ENCODE measurements around the gene CRYBG2.
"Not testable (repeated sequence)": the region's sequence is repeated elsewhere in the genome, so short reads cannot be mapped to it uniquely, and the experiment has no call there.

The CRYBG2 gene

DNA sequence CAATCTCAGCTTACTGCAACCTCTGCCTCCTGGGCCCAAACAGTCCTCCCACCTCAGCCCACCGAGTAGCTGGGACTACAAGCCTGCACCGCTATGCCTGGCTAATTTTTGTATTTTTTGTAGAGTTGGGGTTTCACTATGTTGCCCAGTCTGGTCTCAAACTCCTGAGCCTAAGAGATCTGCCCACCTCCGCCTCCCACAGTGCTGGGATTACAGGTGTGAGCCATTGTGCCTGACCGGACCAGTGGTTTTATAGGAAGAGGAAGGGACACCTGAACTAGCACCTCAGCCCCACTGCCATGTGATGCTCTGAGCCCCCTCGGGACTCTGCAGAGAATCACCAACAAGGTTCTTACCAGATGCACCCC is 4.1 kb downstream of the CRYBG2 start:
- DNase-seq: no peak

DNA sequence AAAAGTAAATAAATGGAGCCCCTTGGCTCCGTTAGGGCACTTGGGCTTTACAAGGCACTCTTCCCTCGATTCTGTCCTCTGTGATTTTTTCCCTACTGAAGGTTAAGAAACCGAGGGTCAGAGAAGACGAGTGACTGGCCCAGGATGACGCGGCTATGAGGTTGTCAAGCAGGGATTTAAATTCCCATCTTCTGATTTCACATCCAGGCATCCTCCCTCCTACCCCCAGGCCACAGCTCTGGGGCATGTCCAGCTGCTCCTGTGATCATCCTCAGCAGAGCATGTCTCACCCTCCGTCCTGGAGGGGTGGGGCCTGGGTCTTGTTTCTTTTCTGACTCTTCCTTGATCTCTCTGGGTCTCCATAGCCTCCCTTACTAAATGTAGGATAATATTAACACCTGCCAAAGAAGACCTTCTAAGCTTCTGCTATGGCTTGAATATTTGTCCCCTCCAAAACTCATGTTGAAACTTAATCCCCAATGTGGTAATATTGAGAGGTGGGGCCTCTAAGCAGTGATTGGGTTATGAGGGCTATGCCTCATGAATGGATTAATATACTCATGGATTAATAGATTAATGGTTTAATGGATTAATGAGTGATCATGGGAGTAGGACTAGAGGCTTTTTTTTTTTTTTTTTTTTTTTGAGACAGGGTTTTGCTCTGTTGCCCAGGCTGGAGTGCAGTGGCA is 4.6 kb downstream of the CRYBG2 start:
- DNase-seq: no peak

DNA sequence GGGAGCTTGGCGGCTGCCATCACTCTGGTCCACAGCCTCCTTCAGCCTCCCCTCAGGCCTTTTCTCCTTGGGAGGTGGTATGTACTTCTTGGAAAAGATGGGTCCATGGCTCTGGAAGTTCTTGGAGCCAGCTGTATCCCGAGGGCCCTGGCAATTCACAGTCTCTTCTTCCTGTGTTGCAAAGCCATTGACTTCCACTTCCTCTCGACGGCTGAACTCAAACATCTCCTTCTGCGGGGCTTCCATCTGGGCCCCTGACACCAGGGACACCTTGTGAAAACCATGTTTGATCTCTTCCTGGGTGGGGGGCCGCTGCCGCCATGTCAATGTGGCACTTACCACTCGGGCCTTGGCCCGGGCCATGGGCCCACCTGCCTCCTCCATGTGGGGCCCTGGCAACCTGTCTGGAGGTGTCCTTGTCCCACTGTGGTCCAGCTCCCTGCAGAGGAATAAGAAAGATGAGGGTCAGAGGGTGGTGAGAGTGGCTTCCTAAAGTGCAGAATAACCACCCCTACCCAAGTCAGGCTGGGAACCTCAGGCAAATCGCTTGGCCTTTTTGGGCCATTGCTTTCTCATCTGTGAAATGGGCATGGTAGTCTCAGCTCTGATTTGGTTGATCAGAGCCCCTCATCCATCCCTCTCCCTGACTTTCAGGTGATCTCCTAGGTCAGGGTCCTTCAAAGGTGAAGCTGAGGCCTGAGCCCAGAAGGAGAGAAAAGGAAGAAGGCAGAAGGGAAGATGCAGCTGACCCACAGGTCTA is 7.5 kb downstream of the CRYBG2 start:
- no peak for DNase-seq

DNA sequence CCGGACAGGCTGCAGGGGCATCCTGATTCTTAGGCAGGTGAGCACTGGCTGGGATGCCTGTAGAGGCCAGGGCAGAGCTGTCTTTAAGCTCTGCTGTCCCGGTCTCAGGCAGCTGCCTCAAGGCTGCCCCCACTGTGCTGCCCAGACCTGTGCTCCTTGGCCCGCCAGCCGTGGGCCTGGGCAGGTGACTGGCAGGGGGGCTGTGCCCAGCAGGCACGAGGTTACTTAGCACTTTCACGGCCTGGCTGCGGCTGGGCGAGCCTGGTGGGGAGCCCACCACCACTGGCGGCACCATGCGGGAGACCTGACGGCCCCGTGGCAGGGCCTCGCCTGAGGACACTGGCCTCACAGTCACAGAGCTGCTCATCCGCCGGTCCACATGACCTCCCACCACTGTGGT is 8.2 kb downstream of the CRYBG2 start:
- no peak for DNase-seq

DNA sequence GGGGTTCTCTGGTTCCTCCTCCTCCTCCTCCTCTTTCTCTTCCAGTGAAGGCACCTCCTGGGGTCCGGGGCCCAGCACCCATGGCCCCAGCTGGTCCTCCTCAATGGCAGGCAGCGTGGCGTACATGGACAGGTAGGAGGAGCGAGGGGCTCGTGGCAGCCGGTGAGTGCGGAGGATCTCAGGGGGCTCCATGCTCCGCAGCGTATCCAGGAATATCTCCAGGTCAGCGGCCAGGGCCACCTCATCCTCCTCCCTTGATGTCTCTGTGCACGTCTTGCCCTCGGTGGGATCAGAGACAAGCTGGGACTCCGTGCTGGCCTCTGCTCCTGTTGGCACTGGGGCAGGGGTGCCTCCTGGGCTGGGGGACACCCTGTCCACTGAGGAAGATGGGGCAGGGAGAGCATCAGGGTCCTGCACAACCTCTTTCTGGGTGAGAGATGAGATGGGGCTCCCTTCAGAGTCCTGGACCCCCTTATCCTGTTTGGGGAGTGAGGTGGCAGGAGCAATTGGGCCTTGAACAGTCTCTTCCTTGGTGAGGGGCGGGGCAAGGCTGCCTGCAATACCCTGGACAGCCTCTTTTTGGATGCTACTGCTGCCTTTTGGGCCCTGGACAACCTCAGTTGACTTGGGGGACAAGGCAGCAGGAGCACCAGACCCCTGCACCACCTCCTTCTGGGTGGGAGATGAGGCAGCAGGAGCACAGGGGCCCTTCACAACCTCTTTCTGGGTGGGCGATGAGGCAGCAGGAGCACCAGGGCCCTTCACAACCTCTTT is 9.6 kb downstream of the CRYBG2 start:
- no peak for DNase-seq

GRCh38 chr1:26340047-26340481 is 13.9 kb downstream of the CRYBG2 start:
- DNase-seq: no peak

DNA sequence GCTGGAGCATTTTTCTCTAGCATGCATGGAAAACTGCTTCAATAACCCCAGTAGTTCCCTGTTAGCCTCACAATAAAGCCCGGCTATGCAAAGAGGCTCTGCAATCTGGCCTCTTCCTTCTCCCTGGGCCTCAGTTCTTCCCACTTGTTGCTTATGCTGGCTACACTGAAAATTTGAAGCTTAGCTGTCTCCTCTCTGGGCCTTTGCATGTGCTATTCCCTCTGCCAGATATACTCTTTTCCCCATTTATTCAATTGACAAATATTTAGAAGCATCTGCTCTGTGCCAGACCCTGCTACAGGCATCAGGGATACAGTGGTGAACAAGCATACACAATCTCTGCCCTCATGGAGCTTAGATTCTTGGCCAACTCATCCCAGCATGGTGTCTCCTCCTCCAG is 15.3 kb downstream of the CRYBG2 start:
- DNase-seq: no peak

DNA sequence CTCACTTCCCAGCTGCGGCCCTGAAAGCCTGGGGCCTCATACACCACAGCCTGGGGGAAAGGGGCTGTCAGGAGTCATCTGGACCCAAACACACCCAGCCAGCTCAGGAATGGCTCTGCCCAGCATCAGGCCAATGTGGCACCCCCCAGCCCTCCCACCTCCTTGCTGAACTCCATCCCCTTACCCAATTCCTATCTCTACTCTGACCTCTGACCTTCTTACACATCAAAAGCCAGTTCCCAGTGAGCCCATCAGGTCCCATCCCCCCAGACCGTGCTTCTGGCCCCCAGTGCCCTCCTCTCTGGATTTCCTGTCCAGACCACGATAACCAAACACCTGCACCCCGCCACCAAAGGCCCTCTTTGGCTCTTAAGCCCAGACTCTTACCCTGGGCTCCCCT is 16.3 kb downstream of the CRYBG2 start:
- no peak for DNase-seq

DNA sequence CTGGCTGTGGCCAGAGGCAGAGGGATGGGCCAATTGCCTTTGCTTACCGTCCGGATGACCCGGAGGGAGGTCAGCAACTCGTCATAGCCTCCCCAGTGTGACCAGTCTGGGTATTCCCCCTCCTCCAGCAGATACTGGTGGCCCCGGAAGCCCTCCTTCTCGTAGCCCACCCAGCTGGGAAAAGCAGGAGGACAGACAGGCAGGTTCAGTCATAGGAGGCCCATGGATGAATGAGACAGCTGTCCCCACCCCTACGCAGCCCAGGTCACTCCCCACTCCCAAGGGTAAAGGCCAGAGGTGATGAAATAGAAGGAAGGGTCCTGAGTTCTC is 16.8 kb downstream of the CRYBG2 start:
- no peak for DNase-seq

- DNase-seq: no peak
Observed at GRCh38 chr1:26336477-26337205, 17.3 kb downstream of the CRYBG2 start.

DNA sequence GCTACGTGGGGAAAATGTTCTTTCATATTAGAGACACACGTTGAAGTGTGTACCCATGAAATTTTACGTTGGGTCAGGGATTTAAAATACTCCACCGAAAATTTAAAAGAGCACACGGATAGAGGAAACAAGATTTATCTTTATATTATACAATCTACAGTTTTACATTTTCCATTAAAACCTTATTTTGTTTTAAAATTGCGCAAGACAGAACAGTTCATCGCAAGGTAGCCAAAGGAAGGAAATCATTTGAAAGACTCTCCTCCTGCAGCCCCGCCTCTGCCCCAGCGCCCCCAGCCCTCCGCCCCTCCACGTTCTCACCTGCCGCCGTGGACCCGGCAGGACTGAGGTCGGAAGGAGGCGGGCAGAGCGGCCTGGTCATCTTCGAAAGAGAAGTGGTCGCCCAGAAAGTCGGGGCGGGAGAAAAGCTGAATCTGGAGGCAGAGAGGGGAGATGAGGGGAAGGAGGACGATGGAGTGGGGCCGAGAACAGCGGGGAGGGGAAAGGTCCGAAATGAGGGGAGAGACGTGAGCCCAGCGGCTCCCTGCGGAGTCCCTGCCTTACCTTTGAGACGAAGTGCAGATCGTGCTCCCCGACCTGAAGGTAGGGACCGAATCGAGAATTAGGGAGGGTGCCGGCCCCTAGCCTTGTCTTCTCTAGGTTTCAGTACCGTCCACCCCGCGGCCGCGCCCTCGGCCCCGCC is 18.0 kb downstream of the CRYBG2 start:
- DNase-seq: no peak

DNA sequence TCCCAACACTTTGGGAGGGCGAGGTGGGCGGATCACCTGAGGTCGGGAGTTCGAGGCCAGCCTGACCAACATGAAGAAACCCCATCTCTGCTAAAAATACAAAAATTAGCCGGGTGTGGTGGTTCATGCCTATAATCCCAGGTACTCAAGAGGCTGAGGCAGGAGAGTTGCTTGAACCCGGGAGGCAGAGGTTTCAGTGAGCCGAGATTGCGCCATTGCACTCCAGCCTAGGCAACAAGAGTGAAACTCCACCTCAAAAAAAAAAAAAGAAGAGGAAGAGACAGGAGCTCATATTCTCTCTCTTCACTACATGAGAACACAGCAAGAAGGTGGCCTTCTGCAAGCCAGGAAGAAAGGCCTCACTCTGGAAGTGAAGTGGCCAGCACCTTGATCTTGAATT is 20.6 kb downstream of the CRYBG2 start:
- DNase-seq: not testable (repeated sequence)

DNA sequence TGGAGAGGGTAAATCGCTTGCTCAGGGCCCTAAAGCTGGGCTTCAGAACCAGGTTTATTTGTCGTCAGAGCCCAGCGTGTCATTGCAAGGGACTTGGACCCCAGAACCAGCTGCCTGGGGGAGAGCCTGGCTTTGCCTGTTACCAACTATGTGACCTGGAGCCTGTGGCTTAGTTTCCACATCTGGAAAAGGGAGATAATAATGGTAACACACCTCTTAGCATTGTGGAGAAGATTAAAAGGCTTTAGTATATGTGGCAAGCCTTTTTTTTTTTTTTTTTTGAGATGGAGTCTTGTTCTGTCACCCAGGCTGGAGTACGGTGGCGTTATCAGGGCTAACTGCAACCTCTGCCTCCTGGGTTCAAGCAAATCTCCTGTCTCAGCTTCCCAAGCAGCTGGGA is 23.7 kb downstream of the CRYBG2 start:
- no peak for DNase-seq

GRCh38 chr1:26329380-26329779 is 24.6 kb downstream of the CRYBG2 start:
- not testable (repeated sequence) for DNase-seq

GRCh38 chr1:26328597-26328996 is 25.3 kb downstream of the CRYBG2 start:
- no peak for DNase-seq

DNA sequence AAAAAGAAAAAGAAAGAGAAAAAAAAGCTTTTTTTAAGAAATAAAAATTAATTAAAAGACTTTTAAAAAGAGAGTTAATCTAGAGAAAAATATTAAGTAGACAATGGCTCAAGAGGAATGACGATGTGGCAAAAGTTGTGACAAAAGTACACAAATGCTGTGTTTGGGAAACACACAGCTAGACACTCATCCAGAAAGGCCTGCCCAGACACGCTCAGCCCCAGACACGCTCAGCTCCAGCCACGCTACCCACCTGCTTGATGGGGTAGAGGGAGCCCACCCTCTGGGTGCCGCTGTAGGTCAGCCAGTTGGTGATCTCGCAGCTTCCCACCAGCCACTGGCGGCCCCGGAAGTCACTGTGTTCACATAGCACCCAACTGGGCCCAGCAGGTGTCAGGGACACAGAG is 26.0 kb downstream of the CRYBG2 start:
- DNase-seq: no peak

DNA sequence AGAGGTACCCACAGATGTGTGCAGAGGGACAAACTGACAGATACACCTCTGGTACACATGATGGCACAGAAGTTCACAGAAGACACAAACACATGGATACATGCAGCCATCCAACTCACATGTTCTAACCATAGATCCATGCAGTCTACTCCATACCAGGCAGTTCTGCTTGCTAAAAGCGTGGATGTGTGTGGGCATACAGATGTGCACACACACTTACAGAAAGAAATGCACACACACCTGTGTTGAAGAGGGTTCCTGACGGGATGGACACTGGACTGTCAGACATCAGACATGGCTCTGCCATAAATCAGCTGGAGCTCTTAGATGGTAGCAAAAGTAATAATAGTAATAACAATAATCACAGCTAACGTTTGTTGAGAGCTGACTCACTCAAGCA is 29.4 kb downstream of the CRYBG2 start:
- DNase-seq: no peak

DNA sequence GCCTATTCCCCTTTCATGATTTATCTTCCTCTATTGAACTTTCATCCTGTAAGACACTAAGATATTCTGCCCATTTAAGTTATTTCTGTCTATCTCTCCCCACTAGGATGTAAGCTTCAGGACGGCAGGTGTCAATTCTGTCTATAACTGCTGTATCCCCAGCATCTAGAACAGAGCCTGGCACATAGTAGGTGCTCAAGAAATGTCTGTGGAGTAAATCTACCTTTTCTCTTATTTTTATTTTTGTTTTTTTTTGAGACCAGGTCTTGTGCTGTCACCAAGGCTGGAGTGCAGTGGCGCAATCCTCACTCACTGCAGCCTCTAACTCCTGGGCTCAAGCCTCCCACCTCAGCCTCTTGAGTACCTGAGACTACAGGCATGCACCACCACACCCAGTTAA is 30.5 kb downstream of the CRYBG2 start:
- DNase-seq: no peak

GRCh38 chr1:26322042-26322331 is 31.9 kb downstream of the CRYBG2 start:
- DNase-seq: no peak

- no peak for DNase-seq
Observed at GRCh38 chr1:26321315-26322041, 32.5 kb downstream of the CRYBG2 start.

- no peak for DNase-seq
Observed at GRCh38 chr1:26320896-26321295, 33.0 kb downstream of the CRYBG2 start.

- no peak for DNase-seq
Observed at GRCh38 chr1:26318338-26319064, 35.4 kb downstream of the CRYBG2 start.

Measured in NCI-H2081 treated with DMSO at 0.1 percent for 48 hours (cell line).